ENCODE measurements around the gene TENM4.
"Not testable (repeated sequence)": the region's sequence is repeated elsewhere in the genome, so short reads cannot be mapped to it uniquely, and the experiment has no call there.

Gene TENM4

GRCh38 chr11:78857688-78858087 lies 583.1 kb downstream of the TENM4 start:
- DNase-seq = no peak

GRCh38 chr11:78856211-78856610 lies 584.6 kb downstream of the TENM4 start:
- no peak for DNase-seq

DNA sequence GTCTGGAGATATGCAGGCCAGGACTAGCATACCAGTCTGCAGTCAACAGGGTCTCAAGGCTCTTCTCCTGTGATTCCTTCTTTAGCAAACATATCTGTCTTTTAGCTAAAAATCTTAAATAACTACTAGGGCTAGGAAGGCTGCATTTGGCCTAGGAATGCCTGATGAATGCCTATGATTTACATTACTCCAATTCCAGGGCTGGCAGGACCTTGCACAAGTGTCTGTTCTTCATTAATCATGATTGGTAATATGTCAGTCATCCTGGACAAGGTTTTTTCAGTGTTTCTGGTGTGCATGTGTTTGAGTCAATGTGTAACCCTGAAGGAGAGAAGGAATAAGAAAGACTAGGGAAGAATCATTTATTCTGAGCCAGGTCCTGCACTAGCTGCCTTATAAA lies 585.7 kb downstream of the TENM4 start:
- no peak for DNase-seq

DNA sequence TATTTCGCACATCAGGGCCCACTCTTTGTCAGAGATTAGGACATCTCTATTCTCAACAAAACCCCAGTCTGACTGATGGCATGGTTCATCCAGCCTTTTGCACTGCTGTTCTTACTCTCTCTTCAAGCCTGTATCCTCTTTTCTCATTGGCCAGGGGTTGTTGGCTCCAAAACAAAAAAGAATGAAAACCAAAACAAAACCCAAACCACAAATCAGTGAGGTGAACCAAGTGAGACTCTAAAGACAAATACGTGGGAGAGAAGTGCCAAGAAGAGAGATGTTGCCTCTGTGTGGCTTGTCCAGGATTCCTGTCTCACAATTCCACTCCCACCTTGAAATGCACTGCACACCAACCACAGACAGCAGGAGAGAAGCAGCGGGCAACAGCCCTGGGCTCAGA lies 587.3 kb downstream of the TENM4 start:
- no peak for DNase-seq

GRCh38 chr11:78851878-78852586 lies 588.8 kb downstream of the TENM4 start:
- DNase-seq = no peak

- no peak for DNase-seq
Observed at GRCh38 chr11:78850078-78850477, 590.8 kb downstream of the TENM4 start.

DNA sequence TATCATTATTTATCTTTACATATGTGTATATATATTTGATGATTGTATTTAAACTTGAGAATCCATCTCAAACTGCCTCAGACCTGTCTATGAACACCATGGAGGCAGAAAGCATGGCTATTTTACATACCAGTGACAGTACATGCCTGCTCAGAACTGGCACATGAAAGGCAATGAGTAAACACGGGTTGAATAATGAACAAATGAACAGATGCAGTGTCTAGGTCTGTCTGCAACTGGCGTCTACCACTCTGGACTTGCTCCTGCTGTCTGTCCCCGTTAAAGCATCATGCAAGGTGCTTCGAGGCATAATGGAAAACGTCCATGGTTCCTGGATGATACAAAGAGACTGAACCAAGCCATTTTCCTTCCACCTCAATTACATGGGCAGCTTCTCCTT lies 594.6 kb downstream of the TENM4 start:
- DNase-seq = no peak

GRCh38 chr11:78845496-78845895 lies 595.3 kb downstream of the TENM4 start:
- no peak for DNase-seq

- no peak for DNase-seq
Observed at GRCh38 chr11:78841456-78842060, 599.3 kb downstream of the TENM4 start.

- no peak for DNase-seq
Observed at GRCh38 chr11:78840623-78841022, 600.2 kb downstream of the TENM4 start.

DNA sequence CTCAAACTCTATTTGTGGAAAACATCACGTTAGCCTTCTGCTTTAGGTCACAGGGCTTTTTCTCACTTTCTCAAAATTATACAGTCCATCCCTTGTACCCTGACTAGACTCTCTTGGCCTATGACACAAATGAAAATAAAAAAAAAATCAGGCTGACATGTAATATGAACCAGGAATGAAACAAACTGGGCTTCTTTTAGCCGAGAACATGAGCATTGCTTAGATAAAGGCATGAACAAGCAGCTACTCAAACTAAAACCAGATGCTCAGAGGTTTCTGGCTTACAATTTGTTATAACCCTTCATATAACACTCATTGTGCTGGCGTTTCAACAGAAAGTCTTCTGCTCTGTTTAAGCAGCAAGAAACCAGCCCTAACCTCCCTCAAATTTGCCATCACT lies 600.6 kb downstream of the TENM4 start:
- DNase-seq = no peak

- DNase-seq = no peak
Observed at GRCh38 chr11:78838417-78838816, 602.4 kb downstream of the TENM4 start.

DNA sequence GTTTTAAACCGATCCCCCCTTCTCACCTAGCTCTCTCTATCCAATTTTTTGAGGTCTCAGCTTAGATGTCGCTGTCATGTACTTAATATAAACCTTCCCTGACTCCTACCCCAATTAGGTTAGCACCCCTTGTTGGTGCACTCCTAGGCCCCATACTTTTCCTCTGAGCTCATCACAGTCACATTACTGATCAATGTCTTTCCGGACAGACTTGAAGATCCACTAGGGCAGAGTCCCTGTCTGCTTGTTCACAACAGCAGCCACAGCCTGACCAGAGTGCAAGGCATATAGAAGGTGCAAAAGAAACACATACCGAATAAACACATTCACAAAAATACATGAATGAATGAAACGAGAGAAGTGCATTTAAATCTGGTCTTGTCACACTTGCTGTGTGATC lies 605.2 kb downstream of the TENM4 start:
- no peak for DNase-seq

DNA sequence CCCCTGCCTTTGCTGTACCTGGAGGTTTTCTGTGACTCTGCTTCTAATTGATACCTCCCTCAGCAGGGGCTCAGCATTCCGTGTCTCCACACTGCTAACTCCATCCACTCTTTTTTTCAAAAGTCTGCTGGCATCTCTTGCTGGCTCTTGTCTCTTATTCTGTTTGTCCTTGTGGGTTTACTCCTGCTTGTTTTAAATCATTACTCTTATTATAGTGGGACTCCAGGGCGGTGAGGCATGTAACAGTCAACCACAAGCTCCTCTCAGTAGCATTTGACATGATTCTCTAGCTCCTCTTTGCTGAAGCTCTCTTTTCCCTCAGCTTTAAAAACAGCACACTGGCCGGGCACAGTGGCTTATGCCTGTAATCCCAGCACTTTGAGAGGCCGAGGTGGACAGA lies 605.9 kb downstream of the TENM4 start:
- DNase-seq = no peak

- no peak for DNase-seq
Observed at GRCh38 chr11:78833237-78833636, 607.6 kb downstream of the TENM4 start.

DNA sequence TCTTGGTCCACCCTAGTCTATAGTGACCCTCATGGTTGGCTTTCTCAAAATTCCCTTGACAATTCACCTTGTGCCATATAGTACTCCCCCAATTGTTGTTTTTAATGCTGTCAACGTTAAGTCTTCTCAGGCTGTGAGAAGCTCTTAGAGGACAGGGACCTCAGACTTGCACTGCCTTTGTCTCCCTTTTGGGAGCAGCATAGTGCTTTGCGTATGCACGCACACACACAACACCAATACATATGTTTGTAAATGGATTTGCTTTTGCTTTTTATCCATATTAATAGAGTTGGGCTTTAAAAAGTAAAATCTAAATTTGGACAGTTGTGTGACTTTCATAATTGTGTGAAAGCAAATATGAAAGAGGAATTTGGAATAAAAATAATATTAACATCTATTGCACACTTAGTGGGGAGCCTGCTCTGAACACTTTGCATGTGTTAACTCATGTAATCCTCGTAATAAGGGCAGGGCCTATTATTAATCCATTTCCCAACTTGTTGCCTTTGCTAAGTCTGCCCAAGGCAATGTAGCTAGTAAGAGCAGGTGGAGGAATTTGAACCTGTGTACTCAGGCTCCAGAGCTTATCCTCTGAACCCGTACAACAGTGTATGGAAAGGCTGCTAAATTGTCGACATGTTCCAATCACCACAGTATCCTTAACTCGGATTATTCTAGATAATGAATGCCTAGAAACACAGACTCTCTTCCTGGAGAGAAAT lies 608.4 kb downstream of the TENM4 start:
- no peak for DNase-seq

DNA sequence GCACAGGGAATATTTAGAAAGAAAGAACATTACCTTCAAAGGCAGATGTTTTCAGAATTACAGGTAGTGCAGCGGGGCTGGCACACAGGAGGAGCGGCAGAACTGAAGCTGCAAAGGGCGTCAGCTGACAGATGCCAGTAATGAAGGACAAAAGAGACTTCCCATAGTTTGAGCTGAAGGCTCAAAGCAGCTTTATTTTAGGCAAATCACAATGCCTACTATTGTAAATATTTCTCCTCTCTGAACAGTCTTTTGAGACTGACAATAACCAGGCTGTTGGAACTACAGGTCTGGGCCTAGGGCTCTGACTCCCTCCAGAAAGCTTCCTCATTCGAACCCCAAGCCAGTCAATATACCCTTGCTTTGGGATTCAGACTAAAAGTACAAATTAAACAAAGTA lies 609.3 kb downstream of the TENM4 start:
- DNase-seq = no peak

DNA sequence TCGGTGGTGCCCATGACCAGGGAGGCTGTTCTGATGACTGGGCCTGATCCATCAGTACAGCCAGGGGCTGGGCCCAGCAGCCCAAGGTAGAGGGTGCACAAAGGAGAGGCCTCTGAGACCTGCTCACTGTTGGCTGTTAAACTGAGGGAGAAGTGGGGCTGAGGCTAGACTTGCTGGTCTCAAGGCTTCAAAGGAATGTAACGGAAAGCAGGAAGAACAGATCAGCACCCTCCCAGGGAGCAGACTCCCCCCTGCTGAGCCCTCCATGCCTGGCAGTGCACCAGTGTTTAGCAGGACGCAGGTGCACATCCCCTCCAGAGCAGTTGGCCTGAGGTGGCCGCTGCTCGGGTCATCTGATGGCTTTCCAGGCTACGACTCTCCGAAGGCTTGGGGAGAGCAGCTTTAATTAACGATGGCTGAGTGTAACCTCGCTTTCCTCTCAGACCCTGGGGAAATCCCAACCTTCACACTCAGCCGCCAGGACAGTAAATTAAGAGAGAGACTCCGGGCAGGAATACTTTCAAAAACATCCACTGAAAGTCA lies 610.5 kb downstream of the TENM4 start:
- no peak for DNase-seq

DNA sequence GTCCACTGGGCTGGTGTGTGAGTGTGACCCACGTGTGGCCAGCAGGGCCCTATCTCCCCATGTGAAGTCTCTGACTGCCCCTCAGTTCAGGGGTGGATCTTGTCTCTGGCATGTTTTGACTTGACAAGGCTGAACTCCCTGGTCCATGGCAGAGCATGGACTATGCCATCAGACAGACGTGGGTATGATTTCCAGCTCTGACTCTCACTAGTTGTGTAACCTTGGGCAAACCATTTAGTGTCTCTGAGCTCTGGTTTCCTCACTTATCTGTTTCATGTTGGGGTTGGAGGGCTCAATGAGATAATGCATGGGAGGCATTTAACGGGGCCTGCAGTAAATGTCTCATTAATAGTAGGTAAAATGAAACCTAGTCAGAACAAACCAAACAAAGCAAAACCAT lies 611.7 kb downstream of the TENM4 start:
- DNase-seq = no peak

- DNase-seq = no peak
Observed at GRCh38 chr11:78828676-78829075, 612.2 kb downstream of the TENM4 start.

DNA sequence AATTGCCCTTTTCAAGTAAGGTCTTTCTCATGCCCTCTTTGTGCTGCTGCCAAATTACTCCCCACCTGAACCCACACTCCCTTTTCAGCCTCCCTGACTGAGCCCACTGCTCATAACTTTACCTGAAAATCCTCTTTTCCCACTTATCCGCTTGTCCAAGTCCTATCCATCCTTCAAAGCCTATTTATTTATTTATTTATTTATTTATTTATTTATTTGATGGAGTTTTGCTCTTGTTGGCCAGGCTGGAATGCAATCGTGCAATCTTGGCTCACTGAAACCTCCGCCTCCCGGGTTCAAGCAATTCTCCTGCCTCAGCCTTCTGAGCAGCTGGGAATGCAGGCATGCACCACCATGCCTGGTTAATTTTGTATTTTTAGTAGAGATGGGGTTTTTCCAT lies 613.5 kb downstream of the TENM4 start:
- DNase-seq = not testable (repeated sequence)

DNA sequence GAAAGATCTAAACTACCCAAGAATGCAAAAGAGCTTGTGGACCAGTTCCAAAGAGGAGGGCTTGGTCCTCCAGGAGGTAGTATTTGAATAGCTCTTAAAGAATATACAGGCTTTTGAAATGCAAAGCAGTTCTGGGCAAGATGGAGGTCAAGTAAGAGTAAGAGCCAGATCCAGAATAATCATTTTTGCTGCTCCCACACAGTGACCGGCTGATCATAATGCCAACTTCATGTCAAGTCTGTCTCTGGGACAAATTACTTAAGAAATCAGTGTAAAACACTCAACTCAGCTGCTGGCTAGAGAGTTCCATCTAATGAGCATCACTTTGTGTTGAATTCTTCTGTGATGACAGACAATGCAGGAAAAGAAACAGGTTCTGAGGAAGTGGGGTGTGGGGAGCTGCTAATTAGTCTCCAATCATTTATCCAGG lies 615.2 kb downstream of the TENM4 start:
- no peak for DNase-seq

- no peak for DNase-seq
Observed at GRCh38 chr11:78823588-78823987, 617.2 kb downstream of the TENM4 start.

DNA sequence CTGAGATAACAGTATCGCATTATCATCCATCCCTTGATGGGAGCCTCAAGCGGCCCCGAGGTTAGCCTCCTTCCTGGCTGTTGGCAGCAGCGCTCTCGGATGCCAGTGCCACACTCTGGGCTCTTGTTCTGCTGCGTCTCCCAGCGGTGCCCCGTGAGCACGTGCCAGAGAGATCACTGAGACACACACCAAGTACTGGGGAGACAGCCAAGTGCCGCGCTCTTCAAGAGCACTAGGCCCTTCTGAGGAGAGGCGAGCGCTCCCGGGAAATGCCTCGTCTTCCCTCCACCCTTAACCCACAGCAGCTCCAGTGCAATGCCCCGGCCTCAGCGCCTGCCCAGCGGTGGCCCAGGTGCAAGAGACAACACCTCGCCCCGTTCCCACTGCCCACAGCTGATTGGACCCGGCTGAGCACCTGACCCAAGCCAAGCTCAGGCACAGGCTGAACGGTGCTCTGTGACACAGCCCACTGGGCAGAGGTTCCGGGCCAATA lies 617.9 kb downstream of the TENM4 start:
- DNase-seq = no peak
